Astrocyte (in vitro differentiated cells and primary cell): Measurements from ENCODE around the gene CYP46A1. TPM values are rescaled to one million over a fixed set of nuclear protein-coding genes. Genes with fewer than 3 reads are reported as not detected.

Source experiments
- DNase-seq: peaks from one replicate; pipeline ENCODE4 v3.0.0-alpha.2; 2010; ENCODE audit warnings: low read depth
- FAIRE-seq: peaks from 2 replicates; lab custom pipeline; 2011; peaks lifted over from hg19 to GRCh38; lab: Jason Lieb, UNC
- H2AFZ ChIP-seq: 2 replicates; pipeline ENCODE4 v1.6.0; 2012; ENCODE audit warnings: low read depth, low read length, inconsistent platforms
- H3K27ac ChIP-seq: 2 replicates; pipeline ENCODE4 v1.5.1; 2011; ENCODE audit warnings: low read depth, low read length, inconsistent platforms
- H3K27me3 ChIP-seq: 2 replicates; pipeline ENCODE4 v1.6.0; 2011; ENCODE audit warnings: low read length, inconsistent platforms; ENCODE audit not compliant: insufficient read depth
- H3K36me3 ChIP-seq: 2 replicates; pipeline ENCODE4 v1.5.1; 2011; ENCODE audit warnings: low read length, inconsistent platforms; ENCODE audit not compliant: insufficient read depth
- H3K4me1 ChIP-seq: 2 replicates; pipeline ENCODE4 v1.5.1; 2011; ENCODE audit warnings: low read length, inconsistent platforms; ENCODE audit not compliant: insufficient read depth
- H3K4me2 ChIP-seq: 2 replicates; pipeline ENCODE4 v1.6.0; 2012; ENCODE audit warnings: low read length, inconsistent platforms
- H3K4me3 ChIP-seq: 2 replicates; pipeline ENCODE4 v1.5.1; 2011; ENCODE audit warnings: low read depth, mild to moderate bottlenecking, low read length, inconsistent platforms; ENCODE audit not compliant: insufficient read depth
- H3K79me2 ChIP-seq: 2 replicates; pipeline ENCODE4 v1.6.0; 2012; ENCODE audit warnings: mild to moderate bottlenecking, low read length, inconsistent platforms; ENCODE audit not compliant: insufficient read depth
- H3K9ac ChIP-seq: 2 replicates; pipeline ENCODE4 v1.6.0; 2012; ENCODE audit warnings: mild to moderate bottlenecking, low read length, inconsistent platforms
- H3K9me3 ChIP-seq: 2 replicates; pipeline ENCODE4 v1.5.1; 2012; ENCODE audit warnings: low read depth, mild to moderate bottlenecking, low read length, inconsistent platforms; ENCODE audit not compliant: insufficient read depth
- H4K20me1 ChIP-seq: 2 replicates; pipeline ENCODE4 v1.6.0; 2012; ENCODE audit warnings: low read length, inconsistent platforms; ENCODE audit not compliant: insufficient read depth
- H3K27ac Mint-ChIP-seq: one replicate; pipeline ENCODE4 v1.8.0; 2021; ENCODE audit warnings: mild to moderate bottlenecking, mixed read lengths; ENCODE audit not compliant: unreplicated experiment
- H3K27me3 Mint-ChIP-seq: one replicate; pipeline ENCODE4 v1.8.0; 2021; ENCODE audit warnings: low read depth, mixed read lengths; ENCODE audit not compliant: unreplicated experiment
- H3K36me3 Mint-ChIP-seq: one replicate; pipeline ENCODE4 v1.8.0; 2021; ENCODE audit warnings: low read depth, mixed read lengths; ENCODE audit not compliant: unreplicated experiment
- H3K4me1 Mint-ChIP-seq: one replicate; pipeline ENCODE4 v1.8.0; 2021; ENCODE audit warnings: low read depth, mixed read lengths; ENCODE audit not compliant: unreplicated experiment
- H3K4me3 Mint-ChIP-seq: one replicate; pipeline ENCODE4 v1.8.0; 2021; ENCODE audit warnings: mild to moderate bottlenecking, moderate library complexity, mixed read lengths; ENCODE audit not compliant: unreplicated experiment
- H3K9me3 Mint-ChIP-seq: one replicate; pipeline ENCODE4 v1.8.0; 2021; ENCODE audit warnings: mild to moderate bottlenecking, mixed read lengths; ENCODE audit not compliant: unreplicated experiment
- CTCF ChIP-seq: IDR thresholded peaks from 2 replicates; pipeline ENCODE4 v1.5.1; 2011; ENCODE audit warnings: low read depth, mild to moderate bottlenecking, inconsistent platforms, low read length, moderate library complexity; ENCODE audit not compliant: insufficient read depth
- EZH2 ChIP-seq: IDR thresholded peaks from 2 replicates; pipeline ENCODE4 v1.6.1; 2012; ENCODE audit warnings: mild to moderate bottlenecking, low read length, inconsistent platforms; ENCODE audit not compliant: insufficient read depth
- total RNA-seq: library from RNA; stranded (reverse); gene quantifications from 2 replicates; pipeline ENCODE4 v1.2.1, GENCODE V29; 2021

Gene CYP46A1
- total RNA-seq, 1 donor from 2014 or later = 0.52 TPM

- no peaks in the 10 kb centered on the region for H3K9me3 ChIP-seq
- no peak overlapping the region for H3K27ac ChIP-seq
- peak overlapping the region; percentile 42 for H3K4me3 ChIP-seq
- TF ChIP-seq EZH2 (no peak), CTCF (peak; percentile 62)
- peaks cover 3% of the 10 kb centered on the region for H3K4me1 ChIP-seq
- no peaks in the 10 kb centered on the region for H4K20me1 ChIP-seq
- peaks cover 29% of the 10 kb centered on the region for H3K27me3 Mint-ChIP-seq
- DNase-seq = no peak
- H3K36me3 Mint-ChIP-seq = no peaks in the 10 kb centered on the region
- H3K36me3 ChIP-seq = no peaks in the 10 kb centered on the region
- no peak overlapping the region for H3K27ac Mint-ChIP-seq
- H3K9me3 Mint-ChIP-seq = no peaks in the 10 kb centered on the region
- no peaks in the 10 kb centered on the region for H3K27me3 ChIP-seq
- H3K4me2 ChIP-seq = peak overlapping the region; percentile 96
- peak overlapping the region; percentile 80 for H3K9ac ChIP-seq
- no peaks in the 10 kb centered on the region for H3K79me2 ChIP-seq
- peak overlapping the region; percentile 73 for H2AFZ ChIP-seq
- H3K4me1 Mint-ChIP-seq = no peaks in the 10 kb centered on the region
- peak overlapping the region; percentile 73 for H3K4me3 Mint-ChIP-seq
- no peak for FAIRE-seq
These were observed 46.1 kb downstream of the CYP46A1 start for GRCh38 chr14:99729991-99730875.

GRCh38 chr14:99730876-99731546 lies 46.9 kb downstream of the CYP46A1 start:
- H3K79me2 ChIP-seq = no peaks in the 10 kb centered on the region
- no peak for FAIRE-seq
- peak overlapping the region; percentile 96 for H3K4me2 ChIP-seq
- H3K9ac ChIP-seq = peak overlapping the region; percentile 80
- no peaks in the 10 kb centered on the region for H3K9me3 Mint-ChIP-seq
- peak overlapping the region; percentile 73 for H2AFZ ChIP-seq
- H3K36me3 ChIP-seq = no peaks in the 10 kb centered on the region
- H3K4me3 Mint-ChIP-seq = peak overlapping the region; percentile 73
- H3K4me1 ChIP-seq = peaks cover 3% of the 10 kb centered on the region
- H3K27ac ChIP-seq = no peak overlapping the region
- TF ChIP-seq EZH2 = no peak
- no peak for TF ChIP-seq CTCF
- no peaks in the 10 kb centered on the region for H3K36me3 Mint-ChIP-seq
- no peaks in the 10 kb centered on the region for H3K27me3 ChIP-seq
- H4K20me1 ChIP-seq = no peaks in the 10 kb centered on the region
- no peak overlapping the region for H3K4me3 ChIP-seq
- H3K9me3 ChIP-seq = no peaks in the 10 kb centered on the region
- peaks cover 28% of the 10 kb centered on the region for H3K27me3 Mint-ChIP-seq
- no peak overlapping the region for H3K27ac Mint-ChIP-seq
- no peak for DNase-seq
- H3K4me1 Mint-ChIP-seq = no peaks in the 10 kb centered on the region
